Muscle of back (tissue), 10 donors: ENCODE data around the gene GPBP1. TPM values are rescaled to one million over a fixed set of nuclear protein-coding genes. Genes with fewer than 3 reads are reported as not detected.

Source experiments
- polyA plus RNA-seq, 10 donors: library from polyadenylated mRNA; unstranded; fragments of 120-200 nt; gene quantifications; one replicate each; pipeline ENCODE4 v1.2.1, GENCODE V29; 2013; ENCODE audit not compliant: insufficient read length in 10 of 10

The GPBP1 gene
- polyA plus RNA-seq, 10 donors = 68.4 to 98.3 (median 87.1) TPM

Other genes starting within 250 kb of the GPBP1 start
- gene MIER3, start 221.9 kb upstream of the GPBP1 start, polyA plus RNA-seq = 10 to 100 TPM; 17.9 to 28.5 (median 23.6) TPM